Stimulated activated CD4-positive, alpha-beta T cell treated with anti-CD3 and anti-CD28 coated beads, TNF-alpha, amount 100 ng/mL, for 48 hours (primary cell): Measurements from ENCODE around the gene ZNF304.
A peak's percentile ranks its signal among the peaks of the same experiment; 100 is the strongest.

Experiments
- DNase-seq, 3 donors: peaks; one replicate each; pipeline ENCODE4 v3.0.0-alpha.2; 2020; ENCODE audit warnings: low read depth in 3 of 3

ZNF304 gene

DNA sequence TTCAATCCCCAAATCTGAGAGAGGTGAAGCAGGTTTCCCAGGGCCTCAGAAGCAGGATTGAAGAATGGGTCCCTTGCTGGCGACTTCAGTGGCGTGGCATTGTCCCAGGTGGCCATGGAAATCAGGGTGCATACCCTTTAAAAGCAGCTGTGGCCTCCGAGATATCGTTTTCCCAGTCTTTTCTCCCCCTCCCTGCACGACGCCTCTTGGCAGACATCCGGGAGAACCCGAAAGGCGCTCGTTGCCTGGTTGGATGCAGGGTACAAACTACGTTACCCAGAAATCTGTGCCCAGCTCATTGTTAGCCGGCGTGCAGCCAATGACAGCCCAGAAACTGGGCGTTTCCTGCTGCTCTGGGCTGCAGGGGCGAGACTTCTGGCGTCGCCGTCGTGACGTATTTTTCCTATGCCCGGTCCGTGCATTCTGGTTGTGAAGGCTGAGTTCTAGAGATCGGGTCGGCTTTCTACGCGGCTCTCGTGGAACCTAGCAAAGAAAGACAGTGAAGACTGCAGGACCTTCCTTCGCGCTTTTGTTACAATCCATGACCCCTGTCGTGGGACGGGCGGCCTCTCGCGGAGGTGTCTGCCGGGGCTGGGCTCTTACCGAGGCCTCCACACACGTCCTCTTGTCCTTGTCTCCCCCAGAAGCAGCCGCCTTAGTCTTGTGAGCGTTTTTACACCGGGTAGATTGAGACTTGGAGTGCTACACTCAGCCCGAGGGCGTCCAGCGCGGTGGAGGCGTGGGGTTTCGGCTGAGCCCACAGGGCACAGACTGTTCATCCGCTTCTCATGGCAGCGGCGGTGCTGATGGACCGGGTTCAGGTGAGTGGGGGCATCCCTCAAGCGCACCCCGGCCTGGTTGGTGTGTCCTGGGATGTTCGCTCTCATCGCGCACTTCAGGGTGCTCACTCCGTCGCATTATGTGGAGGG, at the start of gene ZNF304:
TSS of gene ZNF304 (plus strand) at position 395 of the 929 bp plus-strand sequence. CDS start at position 789, 394 bp downstream.
- DNase-seq: peak; percentile 68 to 78 (median 70)

DNA sequence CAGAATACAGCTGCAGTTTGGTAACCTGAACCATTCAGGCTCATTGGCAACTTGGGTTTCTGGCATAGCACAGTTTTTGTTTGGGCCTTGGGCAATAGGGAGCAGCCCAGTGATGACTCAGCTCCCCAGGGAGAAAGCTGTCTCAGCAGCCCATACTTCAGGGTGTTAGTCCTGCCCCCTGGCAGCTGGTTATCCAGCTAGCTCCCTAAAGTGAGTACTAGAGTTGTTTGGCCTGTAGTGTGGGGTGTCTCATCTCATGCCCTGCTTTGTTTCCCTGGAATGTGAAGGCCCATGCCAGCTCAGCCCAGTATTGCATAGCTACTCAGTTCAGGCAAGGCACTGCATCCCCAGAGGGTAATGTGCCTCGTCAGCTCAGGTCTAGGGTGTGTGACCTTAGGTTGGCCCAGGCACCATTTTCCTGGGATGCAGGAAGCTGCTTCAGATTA, 49.0 kb upstream of the ZNF304 start:
- no peak for DNase-seq

DNA sequence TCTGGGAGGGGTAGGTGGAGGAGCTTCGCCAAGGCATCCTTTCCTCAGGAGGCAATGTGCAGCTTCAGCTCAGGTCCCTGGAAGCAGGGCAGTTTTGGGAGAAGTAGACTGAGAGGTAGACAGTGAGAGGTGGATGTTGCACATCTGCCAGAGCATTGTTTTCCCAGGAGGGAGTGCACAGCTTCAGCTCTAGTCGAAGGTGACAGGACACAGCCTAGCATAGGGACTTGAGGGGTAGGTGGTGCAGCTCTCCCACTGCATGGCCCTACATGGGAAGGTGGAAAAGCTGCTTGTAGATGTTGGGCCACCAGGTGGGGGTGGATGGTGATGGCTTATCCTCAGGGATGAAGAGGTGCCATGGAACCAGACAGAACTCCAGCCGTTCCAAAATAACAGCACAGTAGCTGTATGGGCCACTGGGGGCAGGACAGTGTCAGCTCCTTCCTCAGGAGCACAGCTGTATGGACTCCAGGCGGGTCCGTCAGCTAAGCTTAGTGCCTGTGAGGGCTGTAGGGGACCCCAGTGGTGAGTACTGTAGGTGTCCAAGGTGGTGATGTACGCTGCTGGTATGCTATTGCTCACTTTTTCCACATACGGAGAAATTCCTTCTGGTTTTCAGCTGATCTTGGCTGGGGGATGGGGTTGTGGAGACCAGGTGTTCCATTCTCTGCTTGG, 48.2 kb upstream of the ZNF304 start:
- no peak for DNase-seq

DNA sequence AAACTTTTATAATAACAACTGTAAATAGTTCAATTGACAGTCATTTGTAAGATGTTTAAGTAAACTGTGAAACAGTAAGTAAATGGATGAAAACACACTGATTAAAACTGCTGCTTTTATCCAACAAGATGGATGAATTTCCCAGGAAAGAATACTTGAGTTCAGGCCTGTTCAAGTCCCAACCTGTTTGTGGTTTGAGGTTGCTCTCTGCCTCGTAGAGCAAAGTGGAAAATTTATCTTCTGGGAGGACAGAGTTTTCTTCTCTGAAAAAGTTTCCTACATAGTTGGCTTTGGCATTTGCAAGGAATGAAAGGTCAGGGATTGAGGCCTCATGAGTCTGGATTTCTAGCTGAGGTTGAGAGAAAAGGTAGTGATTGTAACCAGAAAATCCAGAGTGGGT, 46.0 kb upstream of the ZNF304 start:
- DNase-seq: no peak

DNA sequence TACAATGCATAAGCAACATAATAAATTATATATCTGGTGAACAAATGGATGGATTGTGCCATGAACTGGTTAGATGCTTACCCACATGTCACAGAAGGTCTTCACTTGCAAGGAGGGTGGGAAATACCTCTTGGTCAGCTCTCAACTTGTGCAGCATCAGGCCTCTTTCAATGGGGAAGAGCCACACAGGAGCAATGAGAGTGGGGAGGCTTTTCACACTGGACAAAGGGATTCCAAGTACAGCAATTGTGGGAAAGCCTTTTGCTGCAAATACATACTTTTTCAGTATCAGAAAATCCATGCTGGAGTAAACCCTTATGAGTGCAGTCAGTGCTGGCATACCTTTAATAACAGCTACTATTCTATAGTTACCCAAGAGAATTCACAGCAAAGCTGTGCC, 42.6 kb upstream of the ZNF304 start:
- DNase-seq: no peak

DNA sequence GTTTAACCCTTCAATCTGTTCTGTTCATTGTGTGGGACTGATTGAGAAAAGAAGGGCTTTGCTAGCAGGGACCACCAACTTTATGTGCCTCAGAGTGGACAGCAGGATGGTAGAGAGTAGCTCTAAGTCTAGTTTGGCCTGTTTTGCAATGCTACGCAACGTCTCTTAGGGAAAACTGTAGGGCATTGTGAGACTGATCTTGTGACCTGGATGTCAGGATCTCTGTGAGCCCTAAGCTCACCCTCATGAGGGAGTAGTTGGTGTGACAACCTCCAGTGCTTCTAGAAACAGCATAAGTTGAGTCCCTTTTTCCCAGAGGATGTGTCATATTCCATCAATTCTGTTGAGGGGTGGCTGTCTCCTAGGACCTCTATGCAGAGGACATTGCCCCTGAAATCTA, 40.3 kb upstream of the ZNF304 start:
- DNase-seq: no peak

DNA sequence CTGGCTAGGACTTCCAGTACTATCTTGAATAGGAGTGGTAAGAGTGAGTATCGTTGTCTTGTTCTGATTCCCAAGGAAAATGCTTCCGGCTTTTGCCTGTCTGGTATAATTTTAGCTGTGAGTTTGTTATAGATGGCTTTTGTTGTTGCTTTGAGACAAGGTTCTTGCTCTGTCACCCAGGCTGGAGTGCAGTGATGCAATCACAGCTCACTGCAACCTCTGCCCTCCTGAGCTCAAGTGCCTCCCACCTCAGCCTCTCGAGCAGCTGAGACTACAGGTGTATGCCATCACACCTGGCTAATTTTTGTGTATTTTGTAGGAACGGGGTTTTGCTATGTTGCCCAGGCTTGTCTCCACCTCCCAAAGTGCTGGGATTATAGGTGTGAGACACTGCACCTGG, 36.9 kb upstream of the ZNF304 start:
- DNase-seq: no peak

DNA sequence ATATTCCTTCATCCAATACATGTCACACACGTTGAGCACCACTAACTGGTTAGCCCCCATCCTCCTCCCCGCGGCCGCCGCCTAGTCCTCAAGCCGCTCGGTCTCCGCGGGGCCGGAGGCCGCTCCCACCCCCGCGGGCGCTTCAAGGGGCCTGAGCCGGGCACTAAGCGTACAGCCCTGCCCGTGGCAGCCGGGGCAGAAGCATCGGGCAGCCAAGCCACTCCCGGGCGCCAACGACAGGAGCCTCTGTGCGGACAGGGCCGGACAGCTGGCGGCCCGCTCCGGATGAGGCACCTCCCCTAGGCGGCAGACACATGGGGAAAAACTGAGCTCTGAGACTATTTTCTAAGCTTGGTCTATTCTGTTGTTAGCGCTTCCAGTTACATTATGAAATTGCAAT, 33.6 kb upstream of the ZNF304 start:
- DNase-seq: no peak

DNA sequence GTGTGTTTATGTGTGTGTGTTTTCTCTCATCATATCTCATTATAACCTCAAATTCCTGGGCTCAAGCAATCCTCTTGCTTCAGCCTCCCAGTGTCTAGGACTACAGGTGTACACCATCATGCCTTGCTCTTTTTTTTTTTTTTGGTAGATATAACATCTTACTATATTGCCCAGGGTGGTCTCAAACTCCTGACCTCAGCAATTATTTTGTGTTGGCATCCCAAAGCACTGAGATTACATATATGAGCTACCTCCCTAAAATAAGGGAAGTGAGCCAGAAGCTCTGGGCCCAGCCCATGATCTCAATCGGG, 31.2 kb upstream of the ZNF304 start:
- DNase-seq: no peak

DNA sequence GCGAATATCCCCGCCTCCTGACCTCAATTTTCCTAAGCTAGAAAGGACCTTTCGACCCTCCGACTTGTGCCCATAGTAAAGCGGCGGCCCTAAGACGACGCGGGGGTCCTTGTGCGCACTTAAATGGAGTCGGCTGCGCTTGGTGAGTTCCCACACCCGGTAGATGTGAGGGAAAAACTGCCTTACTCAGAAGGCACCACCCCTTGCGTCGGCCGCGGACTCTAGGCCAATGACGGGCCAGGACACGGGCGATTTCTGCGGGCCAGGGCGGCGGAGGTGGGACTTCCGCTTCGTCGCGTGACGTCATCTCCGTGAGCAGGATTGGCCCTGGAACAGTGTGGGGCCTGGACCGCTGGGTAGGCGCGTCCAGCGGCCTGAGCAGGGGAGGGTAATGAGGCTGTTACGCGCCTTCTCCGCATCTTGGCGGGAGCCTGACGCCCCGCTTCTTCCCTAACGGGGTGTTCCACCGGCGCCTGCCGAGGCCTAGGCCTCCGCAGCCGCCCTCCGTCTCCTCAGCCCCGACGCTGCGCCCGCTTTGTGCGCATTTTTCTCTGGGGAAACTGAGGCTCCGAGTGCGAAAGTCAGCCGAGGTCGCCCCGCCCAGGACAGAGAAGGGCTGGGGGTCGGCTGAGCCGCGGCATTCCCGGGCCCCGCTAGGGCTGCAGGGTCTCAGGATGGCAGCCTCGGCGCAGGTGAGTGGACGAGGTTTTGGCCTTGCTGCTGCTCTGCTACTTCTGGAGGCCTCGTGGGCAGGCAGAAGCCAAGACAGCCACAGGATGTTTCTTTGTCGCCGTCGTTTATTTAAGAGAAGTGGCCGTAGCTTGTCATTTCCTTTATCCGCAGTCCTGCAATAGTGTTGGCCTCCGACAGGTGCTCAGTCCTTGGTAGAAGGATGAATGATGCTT, 30.6 kb upstream of the ZNF304 start, which contains the start of gene ZNF543:
TSS of gene ZNF543 (plus strand) at position 293 of the 905 bp plus-strand sequence. CDS start at position 675, 382 bp downstream.
- DNase-seq: peak; percentile 88 to 90 (median 90)

DNA sequence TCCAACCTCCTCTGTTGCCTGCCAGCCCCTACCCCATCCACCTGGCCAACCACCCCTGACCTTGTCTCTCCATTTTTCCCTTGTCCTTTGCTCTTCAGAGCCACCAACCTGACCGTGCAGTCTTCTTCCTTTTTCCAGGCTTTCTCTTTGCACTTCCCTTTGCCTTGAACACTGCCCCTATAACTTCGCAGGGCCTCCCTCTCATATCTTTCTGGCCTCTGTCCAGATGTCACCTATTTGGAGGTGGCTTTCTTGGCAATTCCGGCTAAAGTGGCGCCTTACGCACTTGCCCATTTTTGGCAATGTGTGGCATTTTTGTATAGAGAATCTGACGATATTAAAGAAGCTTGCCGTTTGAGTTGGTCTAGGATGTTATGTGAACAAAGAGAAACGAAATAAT, 30.0 kb upstream of the ZNF304 start:
- DNase-seq: no peak

DNA sequence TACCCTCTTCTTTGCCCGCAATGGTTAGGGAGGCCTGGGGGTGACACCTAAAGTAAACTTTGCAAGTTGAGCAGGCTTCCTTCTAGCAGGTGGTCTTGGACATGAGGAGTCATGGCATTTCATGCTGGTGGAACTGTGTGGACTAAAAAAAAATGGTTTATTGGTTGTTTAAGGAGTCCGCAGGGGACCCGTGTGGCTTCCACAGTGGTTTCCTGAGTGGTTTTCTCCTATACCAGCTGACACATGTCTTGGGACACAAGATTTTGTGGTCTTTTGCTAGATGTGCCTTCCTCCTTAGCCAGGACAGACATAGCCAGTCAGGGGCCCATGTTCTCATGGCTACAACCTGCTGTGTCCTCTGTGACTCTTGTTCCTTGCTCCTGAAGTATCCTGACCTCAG, 29.3 kb upstream of the ZNF304 start:
- DNase-seq: no peak

DNA sequence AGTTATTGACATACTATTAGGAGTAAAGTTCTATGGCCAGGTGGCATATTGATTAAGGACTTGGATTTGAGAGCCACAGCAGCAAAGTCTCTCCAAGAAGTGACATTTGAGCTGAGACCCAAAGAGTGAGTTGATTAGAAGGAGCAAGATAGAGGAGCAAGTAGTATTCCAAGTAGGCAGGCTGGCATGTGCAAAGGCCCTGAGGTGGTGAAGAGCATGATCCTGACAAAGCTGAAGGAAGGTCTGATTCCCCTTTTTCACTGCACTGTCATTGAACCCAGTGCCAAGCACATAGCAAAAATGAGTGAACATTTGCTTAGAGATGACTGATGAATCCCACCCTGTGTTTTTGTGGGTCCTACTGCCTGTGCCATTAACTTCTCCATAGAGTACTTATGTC, 26.1 kb upstream of the ZNF304 start:
- DNase-seq: no peak

DNA sequence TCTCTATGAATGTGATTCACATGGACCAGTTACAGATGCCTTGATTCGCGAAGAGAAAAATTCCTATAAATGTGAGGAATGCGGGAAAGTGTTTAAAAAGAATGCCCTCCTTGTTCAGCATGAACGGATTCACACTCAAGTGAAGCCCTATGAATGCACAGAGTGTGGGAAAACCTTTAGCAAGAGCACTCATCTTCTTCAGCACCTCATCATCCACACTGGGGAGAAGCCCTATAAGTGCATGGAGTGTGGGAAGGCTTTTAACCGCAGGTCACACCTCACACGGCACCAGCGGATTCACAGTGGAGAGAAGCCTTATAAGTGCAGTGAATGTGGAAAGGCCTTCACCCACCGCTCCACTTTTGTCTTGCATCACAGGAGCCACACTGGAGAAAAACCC, 23.1 kb upstream of the ZNF304 start:
- DNase-seq: no peak

DNA sequence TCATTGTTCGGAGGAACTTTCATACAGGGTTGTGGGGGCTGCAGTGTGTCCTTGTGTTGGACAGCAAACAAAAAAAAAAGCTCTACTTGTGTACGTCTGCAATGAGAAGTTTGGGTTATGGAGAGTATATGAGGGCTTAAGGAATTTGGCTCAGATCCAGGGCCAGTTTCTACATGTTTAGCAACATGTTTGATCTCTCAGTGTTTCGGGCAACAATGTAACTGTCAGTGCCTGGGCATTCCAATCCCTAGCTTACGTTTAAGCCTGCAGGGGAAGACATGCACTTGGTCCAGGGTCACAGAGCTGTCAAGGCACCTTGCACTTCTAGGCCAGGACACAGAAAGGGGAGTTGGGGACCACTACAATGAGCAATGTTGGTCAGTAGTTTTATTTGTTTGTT, 16.9 kb upstream of the ZNF304 start:
- DNase-seq: no peak

DNA sequence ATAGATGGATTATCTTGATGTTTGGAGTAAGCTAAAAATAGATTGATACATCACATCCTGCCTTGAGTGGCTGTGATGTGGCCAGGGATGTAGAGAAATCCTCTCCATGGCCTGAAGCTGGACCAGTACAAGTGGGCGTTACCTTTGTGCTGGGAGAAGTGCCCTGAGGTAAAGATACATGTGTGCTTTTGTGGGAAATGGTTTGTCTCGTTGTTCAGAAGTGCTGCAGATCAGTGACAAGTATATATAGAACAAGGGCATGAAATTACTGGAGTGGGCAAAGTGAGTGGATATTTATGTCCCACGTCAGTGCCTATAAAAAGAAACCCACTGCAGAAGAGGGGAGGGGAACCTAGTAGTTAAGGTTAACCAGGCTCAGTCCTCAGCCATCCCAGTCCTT, 12.2 kb upstream of the ZNF304 start:
- DNase-seq: no peak

DNA sequence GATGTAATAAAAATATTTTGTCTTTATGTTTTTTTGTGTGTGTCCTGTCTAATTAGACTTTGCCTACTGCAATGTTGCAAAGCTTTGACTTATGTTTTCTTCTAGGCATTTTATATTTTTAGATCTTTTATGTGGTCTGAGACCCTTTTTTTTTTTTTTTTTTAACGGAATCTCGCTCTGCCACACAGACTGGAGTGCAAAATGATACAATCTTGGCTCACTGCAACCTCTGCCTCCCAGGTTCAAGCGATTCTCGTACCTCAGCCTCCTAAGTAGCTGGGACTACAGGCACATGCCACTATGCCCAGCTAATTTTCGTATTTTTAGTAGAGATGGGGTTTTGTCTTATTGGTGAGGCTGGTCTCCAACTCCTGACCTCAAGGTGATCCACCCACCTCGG, 8.5 kb upstream of the ZNF304 start:
- no peak for DNase-seq

DNA sequence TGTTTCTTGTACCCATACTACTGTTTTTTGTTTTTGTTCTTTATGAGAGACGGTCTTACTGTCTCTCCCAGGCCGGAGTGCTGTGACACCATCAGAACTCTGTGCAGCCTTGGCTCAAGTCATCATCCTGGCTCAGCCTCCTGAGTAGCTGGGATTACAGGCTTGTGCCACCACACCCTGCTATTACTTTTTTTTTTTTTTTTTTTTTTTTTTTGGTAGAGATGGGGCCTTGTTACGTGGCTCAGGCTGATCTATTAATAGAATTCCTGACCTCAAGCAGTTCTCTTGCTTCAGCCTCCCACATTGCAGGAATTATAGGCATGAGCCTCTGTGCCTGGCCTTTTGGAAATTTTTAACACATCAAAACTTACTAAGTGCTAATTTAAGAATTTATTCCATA, 2.9 kb upstream of the ZNF304 start:
- no peak for DNase-seq

DNA sequence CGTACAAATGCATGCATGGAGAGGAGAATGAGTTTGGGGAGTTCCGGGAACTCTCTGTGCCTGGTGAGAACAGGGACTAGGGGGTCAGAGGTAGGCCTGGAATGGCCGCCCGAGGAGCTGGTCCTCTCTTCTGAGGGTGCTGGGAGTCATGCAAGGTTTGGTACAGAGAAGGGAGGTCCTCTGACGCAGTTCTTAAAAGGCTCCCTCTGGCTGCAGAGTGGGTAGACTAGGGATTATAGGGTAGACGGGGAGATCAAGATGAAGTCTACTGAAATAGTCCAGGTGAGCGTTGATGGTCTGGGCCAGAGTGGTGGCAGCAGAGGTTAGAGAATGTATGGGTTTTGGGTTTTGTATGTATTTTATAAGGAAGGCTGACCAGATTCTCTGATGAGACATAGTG, 796 bp downstream of the ZNF304 start:
- no peak for DNase-seq

DNA sequence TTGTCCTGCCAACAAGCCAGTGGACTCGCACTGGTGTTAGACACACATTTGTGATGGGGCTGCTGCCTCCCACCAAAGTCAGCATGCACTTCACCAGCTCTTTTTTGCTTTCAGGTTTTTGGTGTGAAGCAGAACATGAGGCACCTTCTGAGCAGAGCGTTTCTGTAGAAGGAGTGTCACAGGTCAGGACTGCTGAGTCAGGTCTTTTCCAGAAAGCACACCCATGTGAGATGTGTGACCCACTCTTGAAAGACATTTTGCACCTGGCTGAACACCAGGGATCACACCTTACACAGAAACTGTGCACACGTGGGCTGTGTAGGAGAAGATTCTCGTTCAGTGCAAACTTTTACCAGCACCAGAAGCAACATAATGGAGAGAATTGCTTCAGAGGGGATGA, 4.8 kb downstream of the ZNF304 start:
- no peak for DNase-seq

DNA sequence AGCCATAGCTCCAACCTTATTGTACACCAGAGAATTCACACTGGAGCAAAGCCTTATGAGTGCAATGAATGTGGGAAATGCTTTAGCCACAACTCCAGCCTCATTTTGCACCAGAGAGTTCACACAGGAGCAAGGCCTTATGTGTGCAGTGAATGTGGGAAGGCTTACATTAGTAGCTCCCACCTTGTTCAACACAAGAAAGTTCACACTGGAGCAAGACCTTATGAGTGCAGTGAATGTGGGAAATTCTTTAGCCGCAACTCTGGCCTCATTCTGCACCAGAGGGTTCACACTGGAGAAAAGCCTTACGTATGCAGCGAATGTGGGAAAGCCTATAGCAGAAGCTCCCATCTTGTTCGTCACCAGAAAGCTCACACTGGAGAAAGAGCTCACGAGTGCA, 6.3 kb downstream of the ZNF304 start:
- DNase-seq: no peak

DNA sequence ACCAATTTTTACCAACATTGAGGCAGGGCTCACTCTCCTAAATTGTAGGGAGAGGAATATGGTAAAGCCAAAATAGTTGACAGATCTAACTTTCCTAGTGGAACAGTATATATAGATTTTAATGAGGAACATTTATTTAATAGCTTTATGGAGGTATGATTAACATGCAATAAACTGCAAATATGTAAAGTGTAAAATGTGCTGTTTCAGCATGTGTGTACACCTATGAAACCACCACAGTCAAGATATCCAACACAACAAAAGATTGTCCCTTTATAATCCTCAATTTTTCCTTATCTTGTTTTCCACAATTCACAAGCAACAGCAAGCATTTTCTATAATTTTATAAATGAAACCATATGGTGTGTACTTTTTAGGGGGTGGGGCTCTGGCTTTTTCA, 8.2 kb downstream of the ZNF304 start:
- DNase-seq: no peak
